ENCODE results near the gene CSTA.

DNA sequence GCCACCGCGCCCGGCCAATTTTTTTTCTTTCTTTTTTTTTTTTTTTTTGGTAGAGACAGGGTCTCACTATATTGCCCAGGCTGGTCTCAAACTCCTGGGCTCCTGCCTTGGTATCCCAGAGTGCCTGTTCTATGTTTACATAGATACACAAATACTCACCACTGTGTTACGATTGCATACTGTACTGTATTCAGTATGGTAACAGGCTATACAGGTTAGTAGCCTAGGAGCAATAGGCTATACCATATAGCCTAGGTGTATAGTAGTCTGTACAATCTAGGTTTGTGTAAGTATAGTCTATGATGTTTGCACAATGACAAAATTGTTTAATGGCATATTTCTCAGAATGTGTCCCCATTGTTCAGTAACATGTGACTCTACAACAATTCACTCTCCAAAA lies 26.6 kb downstream of the CSTA start:
- TF ChIP-seq POLR2A (IDR thresholded peaks at IDR 0.05) (no peak), POLR2AphosphoS5 (IDR thresholded peaks at IDR 0.05) (no peak)
- TF ChIP-seq, protein P1, sequence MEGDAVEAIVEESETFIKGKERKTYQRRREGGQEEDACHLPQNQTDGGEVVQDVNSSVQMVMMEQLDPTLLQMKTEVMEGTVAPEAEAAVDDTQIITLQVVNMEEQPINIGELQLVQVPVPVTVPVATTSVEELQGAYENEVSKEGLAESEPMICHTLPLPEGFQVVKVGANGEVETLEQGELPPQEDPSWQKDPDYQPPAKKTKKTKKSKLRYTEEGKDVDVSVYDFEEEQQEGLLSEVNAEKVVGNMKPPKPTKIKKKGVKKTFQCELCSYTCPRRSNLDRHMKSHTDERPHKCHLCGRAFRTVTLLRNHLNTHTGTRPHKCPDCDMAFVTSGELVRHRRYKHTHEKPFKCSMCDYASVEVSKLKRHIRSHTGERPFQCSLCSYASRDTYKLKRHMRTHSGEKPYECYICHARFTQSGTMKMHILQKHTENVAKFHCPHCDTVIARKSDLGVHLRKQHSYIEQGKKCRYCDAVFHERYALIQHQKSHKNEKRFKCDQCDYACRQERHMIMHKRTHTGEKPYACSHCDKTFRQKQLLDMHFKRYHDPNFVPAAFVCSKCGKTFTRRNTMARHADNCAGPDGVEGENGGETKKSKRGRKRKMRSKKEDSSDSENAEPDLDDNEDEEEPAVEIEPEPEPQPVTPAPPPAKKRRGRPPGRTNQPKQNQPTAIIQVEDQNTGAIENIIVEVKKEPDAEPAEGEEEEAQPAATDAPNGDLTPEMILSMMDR (IDR thresholded peaks at IDR 0.05): no peak
